Measurements from ENCODE around the gene GOLGA6D. TPM values are rescaled to one million over a fixed set of nuclear protein-coding genes. Genes with fewer than 3 reads are reported as not detected.
"Not testable (repeated sequence)": the region's sequence is repeated elsewhere in the genome, so short reads cannot be mapped to it uniquely, and the experiment has no call there.

The GOLGA6D gene
- total RNA-seq, 1 experiment from 2014 or later = 0.35 TPM

- TF ChIP-seq CTCF (conservative IDR thresholded peaks at IDR 0.05) = no peak
- Mint-ChIP-seq H3K4me3 (no peak overlapping the region), H3K4me1 (peaks cover 0 to 2% of the 10 kb centered on the region in 2 experiments; a peak in 1 of 4 replicates), H3K9me3 (no peaks in the 10 kb centered on the region), H3K36me3 (ENCODE audit: insufficient read depth in 1 of 3, low read depth in 3 of 3) (no peaks in the 10 kb centered on the region), H3K27me3 (ENCODE audit: low read depth) (peaks cover 20% of the 10 kb centered on the region), H3K27ac (peak overlapping the region in 1 of 3 experiments; percentile 78; a peak in 1 of 7 replicates)
- H3K27ac ChIP-seq (ENCODE audit: insufficient read length, low read depth, low read length) = no peak overlapping the region
- H2BK20ac ChIP-seq (ENCODE audit: low read depth, low read length, poor library complexity, severe bottlenecking) = no peak overlapping the region
- no peaks in the 10 kb centered on the region for H3K79me2 ChIP-seq (ENCODE audit: insufficient read depth, low read length)
- no peak overlapping the region for H3K14ac ChIP-seq (ENCODE audit: insufficient read depth, low read length)
- no peak overlapping the region for H2BK12ac ChIP-seq (ENCODE audit: insufficient read length, low read depth, low read length)
- H2AFZ ChIP-seq (ENCODE audit: low read length) = no peak overlapping the region
- H3K56ac ChIP-seq (ENCODE audit: insufficient read length, low read depth, low read length) = no peak overlapping the region
- H3K9me3 ChIP-seq (ENCODE audit: control insufficient read depth, low read depth, low read length) = no peaks in the 10 kb centered on the region
- H3K27me3 ChIP-seq (ENCODE audit: insufficient read depth, low read length) = no peaks in the 10 kb centered on the region; the same call in 1 of the 2 replicates
- no peak overlapping the region for H3K23ac ChIP-seq (ENCODE audit: insufficient read length, low read depth, low read length)
- no peak overlapping the region for H3T11ph ChIP-seq (ENCODE audit: low read length)
- no peaks in the 10 kb centered on the region for H3K79me1 ChIP-seq (ENCODE audit: insufficient read depth, low read depth, low read length, poor library complexity, severe bottlenecking)
- no peak overlapping the region for H2BK120ac ChIP-seq (ENCODE audit: low read depth, low read length, poor library complexity, severe bottlenecking)
- no peak overlapping the region for H3K4me2 ChIP-seq (ENCODE audit: insufficient read depth, insufficient read length, low read length)
- no peak overlapping the region for H3K9ac ChIP-seq (ENCODE audit: extremely low read depth, insufficient read length, low read length)
- DNase-seq = no peak
- H3K4me1 ChIP-seq (ENCODE audit: insufficient read depth, low read length) = no peaks in the 10 kb centered on the region
- no peak overlapping the region for H3K18ac ChIP-seq (ENCODE audit: insufficient read length, low read depth, low read length)
- H4K5ac ChIP-seq (ENCODE audit: insufficient read length, low read depth, low read length) = no peak overlapping the region
- H2BK15ac ChIP-seq (ENCODE audit: low read depth, low read length) = no peak overlapping the region
- no peaks in the 10 kb centered on the region for H3K23me2 ChIP-seq (ENCODE audit: insufficient read length, low read depth, low read length, poor library complexity, severe bottlenecking)
- H4K91ac ChIP-seq (ENCODE audit: insufficient read length, low read depth, low read length) = no peak overlapping the region
- H3K4ac ChIP-seq (ENCODE audit: low read depth, low read length) = no peak overlapping the region
- H4K8ac ChIP-seq (replicated peaks; ENCODE audit: insufficient read length, low read depth, low read length) = no peak overlapping the region
- no peak overlapping the region for H2AK5ac ChIP-seq (ENCODE audit: insufficient read length, low read length)
- no peak overlapping the region for H2BK5ac ChIP-seq (ENCODE audit: insufficient read length, low read length)
- no peaks in the 10 kb centered on the region for H4K20me1 ChIP-seq (ENCODE audit: control insufficient read depth, insufficient read depth, insufficient read length)
Measured at GRCh38 chr15:75309711-75310110, 27.1 kb downstream of the GOLGA6D start.

- not testable (repeated sequence) for H3K36me3 Mint-ChIP-seq (ENCODE audit: insufficient read depth in 1 of 3, low read depth in 3 of 3); H2BK120ac ChIP-seq (ENCODE audit: low read depth, low read length, poor library complexity, severe bottlenecking); DNase-seq; H2BK12ac ChIP-seq (ENCODE audit: insufficient read length, low read depth, low read length); H3K4ac ChIP-seq (ENCODE audit: low read depth, low read length); H3K79me2 ChIP-seq (ENCODE audit: insufficient read depth, low read length); H2AFZ ChIP-seq (ENCODE audit: low read length); H3K4me2 ChIP-seq (ENCODE audit: insufficient read depth, insufficient read length, low read length); H4K5ac ChIP-seq (ENCODE audit: insufficient read length, low read depth, low read length); H2AK5ac ChIP-seq (ENCODE audit: insufficient read length, low read length); H4K20me1 ChIP-seq (ENCODE audit: control insufficient read depth, insufficient read depth, insufficient read length); H2BK15ac ChIP-seq (ENCODE audit: low read depth, low read length); H4K8ac ChIP-seq (replicated peaks; ENCODE audit: insufficient read length, low read depth, low read length); H2BK5ac ChIP-seq (ENCODE audit: insufficient read length, low read length); H3K14ac ChIP-seq (ENCODE audit: insufficient read depth, low read length); H3K79me1 ChIP-seq (ENCODE audit: insufficient read depth, low read depth, low read length, poor library complexity, severe bottlenecking); H2BK20ac ChIP-seq (ENCODE audit: low read depth, low read length, poor library complexity, severe bottlenecking); H3K27me3 ChIP-seq (ENCODE audit: insufficient read depth, low read length); H4K91ac ChIP-seq (ENCODE audit: insufficient read length, low read depth, low read length); H3K4me1 ChIP-seq (ENCODE audit: insufficient read depth, low read length); H3K27ac Mint-ChIP-seq; H3T11ph ChIP-seq (ENCODE audit: low read length); H3K27ac ChIP-seq (ENCODE audit: insufficient read length, low read depth, low read length); H3K9me3 Mint-ChIP-seq; H3K4me1 Mint-ChIP-seq; H3K56ac ChIP-seq (ENCODE audit: insufficient read length, low read depth, low read length); H3K23me2 ChIP-seq (ENCODE audit: insufficient read length, low read depth, low read length, poor library complexity, severe bottlenecking); H3K9me3 ChIP-seq (ENCODE audit: control insufficient read depth, low read depth, low read length); H3K4me3 Mint-ChIP-seq; H3K9ac ChIP-seq (ENCODE audit: extremely low read depth, insufficient read length, low read length); H3K23ac ChIP-seq (ENCODE audit: insufficient read length, low read depth, low read length); H3K18ac ChIP-seq (ENCODE audit: insufficient read length, low read depth, low read length)
- no CpG with 5 or more reads among the region's 1 CpG for WGBS (ENCODE audit: extremely low coverage, insufficient read length, low lambda C conversion rate)
- H3K27me3 Mint-ChIP-seq (ENCODE audit: low read depth) = peaks cover 25% of the 10 kb centered on the region
Measured at GRCh38 chr15:75312548-75312947, 29.9 kb downstream of the GOLGA6D start.

Data from H9 (cell line).